SK-N-DZ (cell line): Measurements from ENCODE around the gene POLA2. TPM values are rescaled to one million over a fixed set of nuclear protein-coding genes. Genes with fewer than 3 reads are reported as not detected.
"Not testable (repeated sequence)": the region's sequence is repeated elsewhere in the genome, so short reads cannot be mapped to it uniquely, and the experiment has no call there.

ENCODE experiments used
- DNase-seq: peaks from one replicate; pipeline ENCODE4 v3.0.0-alpha.2; 2015; ENCODE audit warnings: low spot score
- polyA plus RNA-seq, 2 experiments: library from polyadenylated mRNA; depleted of rRNA; stranded (reverse); fragments of >200 nt; gene quantifications; 2 replicates each; pipeline ENCODE4 v1.2.3, GENCODE V29; 2014

Gene POLA2, protein sequence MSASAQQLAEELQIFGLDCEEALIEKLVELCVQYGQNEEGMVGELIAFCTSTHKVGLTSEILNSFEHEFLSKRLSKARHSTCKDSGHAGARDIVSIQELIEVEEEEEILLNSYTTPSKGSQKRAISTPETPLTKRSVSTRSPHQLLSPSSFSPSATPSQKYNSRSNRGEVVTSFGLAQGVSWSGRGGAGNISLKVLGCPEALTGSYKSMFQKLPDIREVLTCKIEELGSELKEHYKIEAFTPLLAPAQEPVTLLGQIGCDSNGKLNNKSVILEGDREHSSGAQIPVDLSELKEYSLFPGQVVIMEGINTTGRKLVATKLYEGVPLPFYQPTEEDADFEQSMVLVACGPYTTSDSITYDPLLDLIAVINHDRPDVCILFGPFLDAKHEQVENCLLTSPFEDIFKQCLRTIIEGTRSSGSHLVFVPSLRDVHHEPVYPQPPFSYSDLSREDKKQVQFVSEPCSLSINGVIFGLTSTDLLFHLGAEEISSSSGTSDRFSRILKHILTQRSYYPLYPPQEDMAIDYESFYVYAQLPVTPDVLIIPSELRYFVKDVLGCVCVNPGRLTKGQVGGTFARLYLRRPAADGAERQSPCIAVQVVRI
- polyA plus RNA-seq (2014; cell fraction: cytosol; rRNA removed) = 44.0 and 49.9 TPM in 2 replicates
- 40.0 and 68.8 TPM in 2 replicates for polyA plus RNA-seq (2014; cell fraction: nucleus; rRNA removed)

GRCh38 chr11:65261591-65262380 is at the start of gene POLA2:
Gene POLA2 (plus strand): TSS chr11:65261962. CDS start chr11:65262293, 331 bp downstream.
- peak; percentile 96 for DNase-seq

DNA sequence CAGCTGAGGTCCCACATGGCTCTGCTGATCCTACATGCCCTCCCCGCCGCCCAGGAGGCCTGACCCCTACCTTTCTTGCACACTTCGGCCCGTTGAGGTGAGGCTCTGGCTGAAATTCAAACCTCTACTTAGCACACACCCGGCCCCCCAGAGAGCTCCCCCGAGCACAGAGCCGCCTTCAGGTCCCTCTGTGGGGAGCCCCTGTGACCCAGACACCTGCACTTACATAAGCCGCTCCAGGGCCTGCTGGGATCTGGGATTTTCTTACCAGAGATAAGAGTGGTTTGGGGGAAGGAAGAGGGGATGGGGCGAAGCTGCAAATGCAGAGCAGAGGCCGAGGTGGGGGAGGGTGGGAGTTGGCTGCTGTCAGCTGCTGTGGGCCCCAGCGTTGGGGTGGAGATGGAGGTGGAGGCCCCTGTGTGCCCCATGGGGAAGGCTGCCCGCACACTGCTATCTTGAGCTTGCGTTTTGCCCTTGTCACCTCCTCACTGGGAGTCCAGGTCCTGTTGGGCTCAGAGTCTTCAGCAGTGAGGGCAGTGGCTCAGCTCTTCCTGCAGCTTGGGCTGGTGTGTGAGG is 49.4 kb upstream of the POLA2 start:
- no peak for DNase-seq

- no peak for DNase-seq
Observed at GRCh38 chr11:65213322-65214211, 48.2 kb upstream of the POLA2 start.

GRCh38 chr11:65214212-65214845 is 47.4 kb upstream of the POLA2 start:
- no peak for DNase-seq

GRCh38 chr11:65215441-65216076 is 46.2 kb upstream of the POLA2 start:
- no peak for DNase-seq

DNA sequence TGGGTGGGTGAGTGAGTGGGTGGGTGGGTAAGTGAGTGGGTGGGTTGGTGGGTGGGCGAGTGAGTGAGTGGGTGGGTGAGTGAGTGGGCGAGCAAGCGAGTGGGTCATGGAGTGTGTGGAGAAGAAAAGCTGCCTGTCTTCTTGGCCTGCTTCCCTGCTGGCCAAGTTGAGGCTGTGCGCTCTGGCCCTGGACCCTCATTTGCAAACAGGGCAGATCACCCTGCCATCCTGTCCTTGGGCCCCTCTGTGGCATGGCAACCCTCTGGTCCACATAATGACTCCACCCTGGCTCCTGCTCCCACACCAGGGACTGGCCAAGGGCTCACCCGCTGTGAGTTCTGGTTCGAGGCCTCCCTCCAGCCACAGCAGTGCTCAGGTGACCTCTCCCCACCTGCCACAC is 44.9 kb upstream of the POLA2 start:
- no peak for DNase-seq

GRCh38 chr11:65217441-65218423 is 44.0 kb upstream of the POLA2 start:
- DNase-seq = no peak

DNA sequence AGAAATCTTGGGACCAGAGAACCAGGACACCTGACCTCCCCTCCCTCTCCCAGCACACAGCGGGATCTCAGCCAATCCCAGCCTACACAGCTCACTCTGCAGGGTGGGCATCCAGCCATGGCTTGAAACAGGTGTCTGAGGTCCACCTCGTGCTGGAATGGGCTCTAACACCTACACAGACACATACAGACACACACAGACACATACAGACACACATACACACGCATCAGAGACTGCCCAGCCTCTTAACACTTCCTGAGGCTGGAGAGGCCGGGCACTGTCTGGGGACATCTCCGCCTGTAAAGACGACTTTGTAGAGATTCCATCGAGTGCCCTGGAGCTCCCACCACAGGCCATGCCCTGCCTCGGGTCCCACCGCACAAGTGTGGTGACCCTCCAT is 43.3 kb upstream of the POLA2 start:
- no peak for DNase-seq

- DNase-seq = no peak
Observed at GRCh38 chr11:65219930-65220213, 41.9 kb upstream of the POLA2 start.

DNA sequence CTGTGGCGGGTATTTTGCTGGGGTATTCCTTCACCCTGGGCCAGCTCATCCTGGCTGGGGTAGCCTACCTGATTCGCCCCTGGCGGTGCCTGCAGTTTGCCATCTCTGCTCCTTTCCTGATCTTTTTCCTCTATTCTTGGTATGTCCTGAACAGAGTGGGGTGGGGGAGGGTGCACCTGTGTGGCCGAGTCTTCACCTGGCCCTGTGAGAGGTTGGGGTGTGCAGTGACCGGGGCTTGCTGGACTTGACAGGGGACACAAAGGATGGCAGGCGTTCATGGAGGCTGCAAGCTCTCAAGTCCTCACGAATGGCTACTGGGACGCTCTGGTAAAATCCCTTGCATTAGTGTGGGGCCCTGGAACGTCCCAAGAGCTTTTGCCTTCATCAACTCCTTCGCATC is 40.7 kb upstream of the POLA2 start:
- no peak for DNase-seq

GRCh38 chr11:65223011-65223410 is 38.8 kb upstream of the POLA2 start:
- DNase-seq = no peak

- no peak for DNase-seq
Observed at GRCh38 chr11:65224930-65225278, 36.9 kb upstream of the POLA2 start.

- no peak for DNase-seq
Observed at GRCh38 chr11:65225279-65226102, 36.3 kb upstream of the POLA2 start.

DNA sequence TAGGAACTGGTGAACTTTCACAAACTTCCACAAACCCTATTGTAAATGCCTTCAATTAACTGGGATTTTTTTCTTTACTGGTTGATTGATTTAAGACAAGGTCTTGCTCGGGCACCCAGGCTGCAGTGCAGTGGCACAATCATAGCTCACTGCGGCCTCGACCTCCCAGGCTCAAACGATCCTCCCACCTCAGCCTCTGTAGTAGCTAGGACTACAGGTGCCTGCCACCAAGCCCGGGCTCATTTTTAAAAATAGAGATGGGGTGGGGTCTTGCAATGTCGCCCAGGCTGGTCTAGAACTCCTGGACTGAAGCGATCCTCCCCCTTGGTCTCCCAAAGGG is 35.7 kb upstream of the POLA2 start:
- no peak for DNase-seq

DNA sequence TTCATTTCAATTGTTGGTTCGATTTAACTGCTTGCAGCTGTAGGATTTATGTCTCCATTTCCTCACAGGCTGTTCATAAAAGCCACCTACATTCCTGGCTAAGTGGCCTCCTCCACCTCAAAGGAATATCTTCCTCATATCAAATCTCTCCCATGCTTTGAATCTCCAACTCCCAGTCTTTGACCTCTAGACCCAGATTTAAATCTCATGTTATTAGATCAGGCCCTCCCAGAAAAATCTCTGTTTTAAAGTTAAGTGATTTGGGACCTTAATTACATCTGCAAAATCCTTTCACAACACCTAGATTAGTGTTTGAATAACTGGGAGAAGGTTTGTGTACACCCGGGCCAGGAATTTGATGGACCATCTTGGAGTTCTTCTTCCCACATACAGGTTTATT is 33.9 kb upstream of the POLA2 start:
- no peak for DNase-seq

DNA sequence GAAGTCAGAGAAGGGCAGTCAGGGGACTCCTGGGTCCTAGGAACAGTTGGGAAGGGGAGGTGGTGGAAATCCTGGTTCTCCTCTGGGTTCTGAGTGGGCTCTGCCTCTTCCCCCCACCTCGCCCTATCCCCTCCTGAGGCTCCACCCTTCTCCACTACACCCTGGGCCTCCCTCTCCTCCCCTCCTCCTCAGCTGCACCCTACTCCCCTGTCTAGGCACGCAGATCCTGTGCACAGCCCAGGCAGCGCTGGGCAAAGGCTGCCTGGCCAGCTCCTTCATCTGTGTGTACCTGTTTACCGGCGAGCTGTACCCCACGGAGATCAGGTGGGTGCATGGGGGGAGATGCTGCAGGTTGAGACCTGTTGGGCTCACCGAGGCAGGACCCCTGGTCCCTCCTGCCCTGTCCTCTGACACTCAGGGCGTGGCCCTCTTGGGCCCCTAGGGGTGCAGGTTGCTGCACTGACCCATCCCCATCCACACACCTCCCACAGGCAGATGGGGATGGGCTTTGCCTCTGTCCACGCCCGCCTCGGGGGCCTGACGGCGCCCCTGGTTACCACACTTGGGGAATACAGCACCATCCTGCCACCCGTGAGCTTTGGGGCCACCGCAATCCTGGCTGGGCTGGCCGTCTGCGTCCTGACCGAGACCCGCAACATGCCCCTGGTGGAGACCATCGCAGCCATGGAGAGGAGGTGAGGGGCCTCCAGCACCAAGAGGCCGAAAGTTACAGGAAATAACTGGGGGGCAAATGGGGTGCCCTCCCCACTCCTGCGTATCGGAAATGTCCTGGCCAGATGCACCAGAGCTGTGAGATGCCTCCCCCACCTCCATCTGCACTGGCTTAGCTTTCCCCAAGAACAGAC is 25.3 kb upstream of the POLA2 start:
- DNase-seq = no peak

- DNase-seq = not testable (repeated sequence)
Observed at GRCh38 chr11:65238302-65238701, 23.5 kb upstream of the POLA2 start.
